HEK293 (cell line): ENCODE results near the gene DSCAM.

Source experiments
- ZNF184 ChIP-seq: fragments of 450-650 bp; IDR thresholded peaks from 2 replicates; pipeline ENCODE4 v1.5.1; 2018; ENCODE audit warnings: missing biosample characterization, mild to moderate bottlenecking, missing genetic modification characterization
- ZNF341 ChIP-seq: fragments of 450-650 bp; formaldehyde crosslinking; IDR thresholded peaks from 2 replicates; pipeline ENCODE4; 2016; ENCODE audit warnings: low read depth, missing biosample characterization, missing genetic modification characterization
- ZNF776 ChIP-seq: fragments of 450-650 bp; formaldehyde crosslinking; IDR thresholded peaks from 2 replicates; pipeline ENCODE4 v1.5.0; 2017; ENCODE audit warnings: missing biosample characterization, missing genetic modification characterization, borderline replicate concordance
- TF ChIP-seq, protein P1 (sequence below): fragments of 450-650 bp; formaldehyde crosslinking; IDR thresholded peaks from 2 replicates; pipeline ENCODE4 v1.5.1; 2016; ENCODE audit warnings: missing biosample characterization, missing genetic modification characterization

DNA sequence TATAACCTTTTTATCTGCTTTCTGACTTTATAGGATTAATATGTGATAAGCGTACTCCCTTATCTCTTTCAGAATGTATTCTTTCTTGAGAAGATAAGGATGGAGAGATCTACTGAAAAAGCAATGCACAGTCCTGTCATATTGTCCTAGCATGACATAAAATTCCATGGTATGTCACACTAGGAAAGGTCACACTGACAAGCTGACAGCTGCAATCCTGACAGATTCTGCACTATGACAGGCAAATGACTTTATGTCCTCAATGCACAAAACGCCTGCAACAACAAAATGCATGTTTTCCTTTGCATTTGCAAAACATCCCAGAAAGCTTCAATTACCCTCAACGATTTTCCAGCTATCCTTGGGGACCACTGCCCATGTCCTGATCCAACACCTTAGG, 393.8 kb downstream of the DSCAM start:
- TF ChIP-seq, protein P1, sequence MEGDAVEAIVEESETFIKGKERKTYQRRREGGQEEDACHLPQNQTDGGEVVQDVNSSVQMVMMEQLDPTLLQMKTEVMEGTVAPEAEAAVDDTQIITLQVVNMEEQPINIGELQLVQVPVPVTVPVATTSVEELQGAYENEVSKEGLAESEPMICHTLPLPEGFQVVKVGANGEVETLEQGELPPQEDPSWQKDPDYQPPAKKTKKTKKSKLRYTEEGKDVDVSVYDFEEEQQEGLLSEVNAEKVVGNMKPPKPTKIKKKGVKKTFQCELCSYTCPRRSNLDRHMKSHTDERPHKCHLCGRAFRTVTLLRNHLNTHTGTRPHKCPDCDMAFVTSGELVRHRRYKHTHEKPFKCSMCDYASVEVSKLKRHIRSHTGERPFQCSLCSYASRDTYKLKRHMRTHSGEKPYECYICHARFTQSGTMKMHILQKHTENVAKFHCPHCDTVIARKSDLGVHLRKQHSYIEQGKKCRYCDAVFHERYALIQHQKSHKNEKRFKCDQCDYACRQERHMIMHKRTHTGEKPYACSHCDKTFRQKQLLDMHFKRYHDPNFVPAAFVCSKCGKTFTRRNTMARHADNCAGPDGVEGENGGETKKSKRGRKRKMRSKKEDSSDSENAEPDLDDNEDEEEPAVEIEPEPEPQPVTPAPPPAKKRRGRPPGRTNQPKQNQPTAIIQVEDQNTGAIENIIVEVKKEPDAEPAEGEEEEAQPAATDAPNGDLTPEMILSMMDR, result no peak
- no peak for TF ChIP-seq ZNF184 (tag by site-specific recombination)
- TF ChIP-seq ZNF776 (tag by site-specific recombination), result no peak
- TF ChIP-seq ZNF341, result no peak
